ENCODE data around the gene RNF115.

DNA sequence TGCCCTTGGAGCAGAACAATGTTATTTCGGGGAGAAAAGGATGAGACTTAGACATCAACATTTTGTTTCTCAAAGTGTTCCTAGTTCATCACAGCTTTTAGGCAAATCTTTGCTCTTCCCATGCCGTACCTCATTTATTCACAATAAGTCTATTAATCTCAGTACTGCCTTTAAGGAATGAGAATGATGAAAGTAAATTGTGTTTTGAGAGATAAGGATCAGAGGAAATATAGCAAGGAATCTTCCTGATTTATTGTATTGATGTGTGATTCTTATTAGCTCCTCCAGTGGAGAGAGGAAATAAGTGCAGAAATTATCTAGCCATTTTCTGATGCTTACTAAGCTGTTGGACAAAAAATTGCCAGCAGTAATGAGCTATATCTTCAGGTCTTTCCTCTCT is 2.1 kb upstream of the RNF115 start:
- TF ChIP-seq POLR2A (IDR thresholded peaks at IDR 0.05) = no peak
- TF ChIP-seq, protein P1, sequence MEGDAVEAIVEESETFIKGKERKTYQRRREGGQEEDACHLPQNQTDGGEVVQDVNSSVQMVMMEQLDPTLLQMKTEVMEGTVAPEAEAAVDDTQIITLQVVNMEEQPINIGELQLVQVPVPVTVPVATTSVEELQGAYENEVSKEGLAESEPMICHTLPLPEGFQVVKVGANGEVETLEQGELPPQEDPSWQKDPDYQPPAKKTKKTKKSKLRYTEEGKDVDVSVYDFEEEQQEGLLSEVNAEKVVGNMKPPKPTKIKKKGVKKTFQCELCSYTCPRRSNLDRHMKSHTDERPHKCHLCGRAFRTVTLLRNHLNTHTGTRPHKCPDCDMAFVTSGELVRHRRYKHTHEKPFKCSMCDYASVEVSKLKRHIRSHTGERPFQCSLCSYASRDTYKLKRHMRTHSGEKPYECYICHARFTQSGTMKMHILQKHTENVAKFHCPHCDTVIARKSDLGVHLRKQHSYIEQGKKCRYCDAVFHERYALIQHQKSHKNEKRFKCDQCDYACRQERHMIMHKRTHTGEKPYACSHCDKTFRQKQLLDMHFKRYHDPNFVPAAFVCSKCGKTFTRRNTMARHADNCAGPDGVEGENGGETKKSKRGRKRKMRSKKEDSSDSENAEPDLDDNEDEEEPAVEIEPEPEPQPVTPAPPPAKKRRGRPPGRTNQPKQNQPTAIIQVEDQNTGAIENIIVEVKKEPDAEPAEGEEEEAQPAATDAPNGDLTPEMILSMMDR (IDR thresholded peaks at IDR 0.05) = no peak
